C4-2B (cell line): Measurements from ENCODE around the gene PTGES3.
"Not testable (repeated sequence)": the region's sequence is repeated elsewhere in the genome, so short reads cannot be mapped to it uniquely, and the experiment has no call there.

Experiments used
- H3K27ac ChIP-seq: fragments of 450-650 bp; 2 replicates; pipeline ENCODE4 v1.5.1; 2017
- ZFX ChIP-seq: fragments of 450-650 bp; IDR thresholded peaks from 2 replicates; pipeline ENCODE4 v1.6.1; 2017
- TF ChIP-seq, protein P1 (sequence below): fragments of 450-650 bp; conservative IDR thresholded peaks from 2 replicates; pipeline ENCODE4 v1.5.1; 2017; ENCODE audit warnings: mild to moderate bottlenecking

PTGES3 gene

DNA sequence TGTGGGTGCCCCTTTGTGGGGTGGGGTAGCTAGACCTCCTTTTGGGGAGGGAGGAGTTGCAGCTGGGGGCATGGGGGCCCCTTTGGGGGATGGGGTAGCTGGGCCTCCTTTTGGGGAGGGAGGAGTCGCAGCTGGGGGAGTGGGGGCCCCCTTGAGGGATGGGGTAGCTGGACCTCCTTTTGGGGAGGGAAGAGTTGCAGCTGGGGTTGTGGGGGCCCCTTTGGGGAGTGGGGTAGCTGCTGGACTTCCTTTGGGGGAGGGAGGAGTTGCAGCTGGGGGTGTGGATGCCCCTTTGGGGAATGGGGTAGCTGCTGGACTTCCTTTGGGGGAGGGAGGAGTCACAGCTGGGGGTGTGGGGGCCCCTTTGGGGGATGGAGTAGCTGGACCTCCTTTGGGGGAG lies 30.1 kb upstream of the PTGES3 start:
- no peak for TF ChIP-seq ZFX
- TF ChIP-seq, protein P1, sequence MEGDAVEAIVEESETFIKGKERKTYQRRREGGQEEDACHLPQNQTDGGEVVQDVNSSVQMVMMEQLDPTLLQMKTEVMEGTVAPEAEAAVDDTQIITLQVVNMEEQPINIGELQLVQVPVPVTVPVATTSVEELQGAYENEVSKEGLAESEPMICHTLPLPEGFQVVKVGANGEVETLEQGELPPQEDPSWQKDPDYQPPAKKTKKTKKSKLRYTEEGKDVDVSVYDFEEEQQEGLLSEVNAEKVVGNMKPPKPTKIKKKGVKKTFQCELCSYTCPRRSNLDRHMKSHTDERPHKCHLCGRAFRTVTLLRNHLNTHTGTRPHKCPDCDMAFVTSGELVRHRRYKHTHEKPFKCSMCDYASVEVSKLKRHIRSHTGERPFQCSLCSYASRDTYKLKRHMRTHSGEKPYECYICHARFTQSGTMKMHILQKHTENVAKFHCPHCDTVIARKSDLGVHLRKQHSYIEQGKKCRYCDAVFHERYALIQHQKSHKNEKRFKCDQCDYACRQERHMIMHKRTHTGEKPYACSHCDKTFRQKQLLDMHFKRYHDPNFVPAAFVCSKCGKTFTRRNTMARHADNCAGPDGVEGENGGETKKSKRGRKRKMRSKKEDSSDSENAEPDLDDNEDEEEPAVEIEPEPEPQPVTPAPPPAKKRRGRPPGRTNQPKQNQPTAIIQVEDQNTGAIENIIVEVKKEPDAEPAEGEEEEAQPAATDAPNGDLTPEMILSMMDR = no peak
- H3K27ac ChIP-seq = no peak overlapping the region

DNA sequence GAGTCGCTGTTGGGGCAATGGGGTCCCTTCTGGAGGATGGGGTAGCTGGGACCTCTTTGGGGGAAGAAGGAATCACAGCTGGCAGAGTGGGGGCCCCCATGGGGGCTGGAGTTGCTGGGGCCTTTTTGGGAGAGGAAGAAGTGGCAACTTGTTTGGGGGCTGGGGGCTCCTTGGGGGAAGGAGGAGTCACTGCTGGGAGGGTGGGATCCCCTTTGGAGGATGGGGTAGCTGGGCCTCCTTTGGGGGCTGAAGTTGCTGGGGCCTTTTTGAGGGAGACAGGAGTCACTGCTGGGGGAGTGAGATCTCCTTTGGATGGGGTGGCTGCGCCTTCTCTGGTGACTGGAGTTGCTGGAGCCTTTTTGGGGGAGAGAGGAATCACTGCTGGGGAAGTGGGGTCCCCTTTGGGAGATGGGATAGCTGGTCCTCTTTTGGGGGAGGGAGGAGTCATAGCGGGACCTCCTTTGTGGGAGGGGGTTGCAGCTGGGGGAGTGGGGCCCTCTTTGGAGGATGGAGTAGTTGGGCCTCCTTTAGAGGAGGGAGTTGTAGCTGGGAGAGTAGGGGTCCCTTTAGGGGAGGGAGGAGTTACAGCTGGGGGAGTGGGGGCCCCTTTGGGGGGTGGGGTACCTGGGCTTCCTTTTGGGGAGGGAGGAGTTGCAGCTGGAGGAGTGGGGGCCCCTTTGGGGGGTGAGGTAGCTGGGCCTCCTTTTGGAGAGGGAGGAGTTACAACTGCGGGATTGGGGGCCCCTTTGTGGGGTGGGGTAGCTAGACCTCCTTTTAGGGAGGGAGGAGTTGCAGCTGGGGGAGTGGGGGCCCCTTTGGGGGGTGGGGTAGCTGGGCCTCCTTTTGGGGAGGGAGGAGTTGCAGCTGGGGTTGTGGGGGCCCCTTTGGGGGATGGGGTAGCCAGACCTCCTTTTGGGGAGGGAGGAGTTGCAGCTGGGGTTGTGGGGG lies 29.1 kb upstream of the PTGES3 start:
- no peak overlapping the region for H3K27ac ChIP-seq
- no peak for TF ChIP-seq ZFX
- TF ChIP-seq, protein P1 = no peak

DNA sequence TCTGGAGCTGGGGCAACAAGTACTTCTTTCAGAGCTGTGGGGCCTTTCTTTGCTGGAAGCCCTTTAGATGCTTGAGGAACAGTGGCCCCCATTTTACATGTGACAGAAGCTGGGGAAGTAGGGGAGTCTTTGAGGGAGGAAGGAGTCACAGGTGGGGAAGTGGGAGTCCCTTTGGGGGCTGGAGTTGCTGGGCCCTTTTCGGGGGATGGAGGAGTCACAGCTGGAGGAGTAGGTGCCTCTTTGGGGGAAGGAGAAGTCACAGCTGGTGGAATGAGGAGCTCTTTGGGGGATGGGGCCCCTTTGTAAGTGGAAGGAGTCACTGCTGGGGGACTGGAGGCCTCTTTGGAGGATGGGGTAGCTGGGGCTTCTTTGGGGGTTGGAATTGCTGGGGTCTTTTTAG lies 28.4 kb upstream of the PTGES3 start:
- no peak overlapping the region for H3K27ac ChIP-seq

DNA sequence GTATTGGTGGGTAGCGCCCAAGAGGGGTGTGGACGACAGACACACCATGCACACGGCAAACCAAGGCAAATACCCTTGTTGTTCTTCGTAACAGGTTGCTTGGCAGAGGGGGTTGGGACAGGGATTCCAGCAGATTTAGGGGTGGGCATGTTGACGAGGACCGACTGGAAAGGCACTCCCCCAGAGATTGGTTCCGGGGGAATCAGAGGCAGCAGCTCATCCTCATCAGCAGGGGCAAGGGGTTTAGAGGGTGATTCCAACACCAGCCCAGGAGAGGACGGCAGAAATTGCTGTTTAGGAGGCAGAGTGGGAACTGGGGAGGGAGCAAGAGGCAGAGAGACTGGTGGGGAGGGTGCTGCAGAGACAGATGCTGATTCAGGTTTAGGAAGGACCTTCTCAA lies 27.7 kb upstream of the PTGES3 start:
- TF ChIP-seq, protein P1 = no peak
- TF ChIP-seq ZFX = no peak
- no peak overlapping the region for H3K27ac ChIP-seq

More for the DNA sequence above, 28.4 kb upstream of the PTGES3 start:
- no peak for TF ChIP-seq ZFX
- TF ChIP-seq, protein P1 = no peak

DNA sequence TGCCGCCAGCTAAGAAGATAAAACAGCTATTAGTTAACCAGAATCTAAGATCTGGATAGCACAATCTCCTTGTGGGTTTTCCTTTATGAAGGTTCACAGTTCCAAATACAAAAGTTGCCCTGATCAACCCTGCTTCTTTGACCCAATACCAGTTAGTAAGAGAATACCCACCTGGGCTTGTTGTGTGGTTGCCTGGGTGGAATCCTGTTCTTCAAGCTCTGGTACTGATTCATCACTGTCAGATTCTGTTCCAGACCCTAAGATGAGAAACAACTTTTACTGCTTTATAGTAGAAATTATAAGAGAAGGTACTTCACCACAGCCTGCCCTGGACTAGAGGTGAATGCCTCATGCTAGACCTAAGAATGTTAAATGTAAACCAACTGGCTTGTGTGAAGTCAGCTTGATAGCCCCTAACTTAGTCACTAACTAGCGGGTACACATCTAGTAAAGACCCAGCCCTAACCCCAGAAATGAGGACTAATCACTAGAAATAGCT lies 26.4 kb upstream of the PTGES3 start:
- H3K27ac ChIP-seq = no peak overlapping the region
- TF ChIP-seq, protein P1 = no peak
- no peak for TF ChIP-seq ZFX

DNA sequence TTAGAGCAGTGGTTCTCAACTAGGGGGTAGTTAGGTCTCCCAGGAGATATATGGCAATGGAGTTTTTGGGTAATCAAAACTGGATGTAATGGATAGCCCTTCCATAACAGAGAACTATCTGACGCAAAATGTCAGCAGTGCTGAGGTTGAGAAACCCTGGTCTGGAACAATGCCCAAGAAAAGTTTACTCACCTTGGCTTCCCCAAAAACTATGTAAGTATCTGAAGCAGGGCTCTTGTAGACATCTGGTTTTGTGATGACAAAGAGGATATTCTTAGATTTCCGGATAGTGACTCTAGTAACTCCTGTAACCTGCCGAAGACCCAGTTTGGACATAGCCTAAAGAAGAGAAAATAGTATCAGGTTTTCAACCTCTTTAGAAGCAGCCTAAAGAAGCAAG lies 25.3 kb upstream of the PTGES3 start:
- no peak overlapping the region for H3K27ac ChIP-seq
- no peak for TF ChIP-seq ZFX
- TF ChIP-seq, protein P1 = no peak

DNA sequence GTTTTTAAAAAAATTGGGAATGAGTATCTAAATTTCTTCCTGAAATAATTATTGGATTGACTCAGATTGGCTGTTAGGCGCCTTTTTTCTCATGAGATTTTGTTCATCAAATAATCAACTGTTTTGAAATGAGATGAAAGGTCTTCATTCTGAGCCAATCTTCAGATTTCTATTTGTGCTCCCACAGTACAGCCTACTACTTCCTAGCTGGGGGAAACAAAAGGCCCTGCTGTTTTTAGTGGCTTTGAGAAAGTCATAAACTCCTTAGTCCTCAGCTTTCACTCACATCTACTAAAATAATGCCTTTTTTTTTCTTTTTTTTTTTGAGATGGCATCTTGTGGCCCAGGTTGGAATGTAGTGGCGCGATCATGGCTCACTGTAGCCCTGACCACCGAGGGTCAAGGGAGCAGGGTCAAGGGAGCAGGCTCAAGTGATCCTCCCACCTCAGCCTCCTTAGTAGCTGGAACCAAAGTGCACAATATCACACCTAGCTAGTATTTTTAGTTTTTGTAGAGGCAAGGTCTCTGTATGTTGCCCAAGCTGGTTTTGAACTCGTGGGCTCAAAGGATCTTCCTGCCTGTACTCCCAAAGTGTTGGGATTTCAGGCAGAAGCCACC lies 21.8 kb upstream of the PTGES3 start:
- TF ChIP-seq, protein P1 = no peak
- no peak overlapping the region for H3K27ac ChIP-seq

DNA sequence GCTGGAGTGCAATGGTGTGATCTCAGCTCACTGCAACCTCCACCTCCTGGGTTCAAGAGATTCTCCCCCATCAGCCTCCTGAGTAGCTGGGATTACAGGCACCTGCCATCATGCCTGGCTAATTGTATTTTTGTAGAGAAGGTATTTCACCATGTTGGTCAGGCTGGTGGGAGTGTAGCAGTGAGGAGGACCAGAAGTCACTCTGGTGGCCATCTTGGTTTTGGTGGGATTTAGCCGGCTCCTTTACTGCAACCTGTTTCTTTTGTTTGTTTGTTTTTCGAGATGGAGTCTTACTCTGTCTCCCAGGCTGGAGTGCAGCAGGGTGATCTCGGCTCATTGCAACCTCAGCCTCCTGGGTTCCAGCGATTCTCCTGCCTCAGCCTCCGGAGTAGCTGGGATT lies 16.4 kb upstream of the PTGES3 start:
- not testable (repeated sequence) for H3K27ac ChIP-seq
